NCI-H2196 treated with DMSO at 0.1 percent for 48 hours (cell line): ENCODE data around the gene TRIM63.

ENCODE experiments used
- DNase-seq: peaks from one replicate; lab custom pipeline; 2025; ENCODE audit not compliant: unreplicated experiment; lab: John Stamatoyannopoulos, UW

The TRIM63 gene

DNA sequence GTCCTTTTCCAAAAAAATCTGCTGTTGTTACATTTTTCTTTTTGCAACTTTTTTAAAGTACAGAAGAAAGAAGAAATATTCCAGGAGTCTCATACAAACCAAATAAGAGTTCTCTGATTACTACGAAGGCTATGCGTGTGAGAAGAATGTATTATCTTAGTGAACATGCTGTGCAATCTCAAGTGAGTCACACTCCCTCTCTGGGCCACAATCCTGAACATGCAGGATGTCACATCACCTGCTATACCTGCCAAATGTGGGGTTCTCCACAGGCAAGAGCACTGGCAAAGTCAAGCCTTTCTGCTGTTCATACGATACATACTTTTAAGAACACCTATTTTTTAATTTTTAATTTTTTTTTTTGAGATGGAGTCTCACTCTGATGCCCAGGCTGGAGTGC is 21.7 kb upstream of the TRIM63 start:
- DNase-seq: no peak

DNA sequence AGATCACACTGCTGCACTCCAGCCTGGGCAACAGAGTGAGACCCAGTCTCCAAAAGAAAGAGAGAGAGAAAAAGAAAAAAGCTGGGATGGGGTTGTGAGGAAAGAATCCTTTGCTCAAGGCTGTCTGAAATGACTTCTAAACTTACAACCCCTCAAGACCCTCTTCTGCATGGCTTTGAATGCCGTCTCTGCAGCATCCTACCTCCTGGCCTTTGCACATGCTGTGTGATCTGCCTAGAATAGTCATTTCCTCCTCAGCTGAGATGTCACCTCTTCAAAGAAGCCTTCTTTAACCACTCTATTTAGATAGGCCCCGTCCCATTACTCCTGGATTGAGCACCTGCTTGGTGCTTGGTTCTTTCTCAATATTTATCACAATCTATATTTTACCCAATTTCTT is 17.4 kb upstream of the TRIM63 start:
- no peak for DNase-seq

DNA sequence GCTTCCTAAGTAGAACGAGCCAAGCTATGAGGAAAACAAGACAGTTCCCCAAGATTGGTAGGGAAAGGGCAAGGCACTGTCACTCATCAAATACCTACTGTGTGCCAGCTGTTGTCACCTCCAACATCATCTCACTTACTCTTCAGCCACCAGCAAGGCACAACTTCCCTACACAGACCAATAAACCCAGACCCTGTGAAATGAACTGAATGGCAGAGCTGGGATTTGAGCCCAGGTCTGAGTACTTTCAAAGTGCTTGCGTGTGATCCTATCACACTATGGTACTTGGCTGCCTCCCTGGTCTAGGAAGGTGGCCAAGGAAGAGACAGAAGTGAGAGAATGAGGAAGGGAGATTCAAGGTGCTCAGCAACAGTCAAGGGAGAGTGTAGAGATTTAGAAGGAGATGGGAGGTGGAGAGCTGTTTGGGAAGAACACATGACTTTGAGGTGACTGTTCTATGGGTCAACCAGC is 16.7 kb upstream of the TRIM63 start:
- DNase-seq: no peak

DNA sequence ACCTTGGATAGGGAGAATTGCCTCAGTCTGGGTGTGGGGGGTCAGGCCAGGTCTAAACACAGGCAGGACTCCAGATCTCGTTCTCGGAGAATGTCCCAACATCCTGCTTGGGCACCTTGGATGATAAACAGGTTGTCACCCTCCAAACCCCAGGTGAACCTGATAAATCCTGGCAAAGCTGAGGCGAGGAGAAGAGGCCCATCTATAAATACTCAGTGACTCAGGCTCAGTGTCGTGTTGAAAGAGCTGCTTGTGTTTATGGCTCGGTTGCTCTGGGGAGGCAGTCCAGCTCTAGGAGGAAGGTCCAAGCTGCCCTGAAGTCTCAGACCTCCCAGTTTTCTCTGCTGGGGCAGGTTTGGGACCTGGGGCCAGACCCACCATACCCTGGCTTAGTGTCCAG is 15.8 kb upstream of the TRIM63 start:
- DNase-seq: no peak

DNA sequence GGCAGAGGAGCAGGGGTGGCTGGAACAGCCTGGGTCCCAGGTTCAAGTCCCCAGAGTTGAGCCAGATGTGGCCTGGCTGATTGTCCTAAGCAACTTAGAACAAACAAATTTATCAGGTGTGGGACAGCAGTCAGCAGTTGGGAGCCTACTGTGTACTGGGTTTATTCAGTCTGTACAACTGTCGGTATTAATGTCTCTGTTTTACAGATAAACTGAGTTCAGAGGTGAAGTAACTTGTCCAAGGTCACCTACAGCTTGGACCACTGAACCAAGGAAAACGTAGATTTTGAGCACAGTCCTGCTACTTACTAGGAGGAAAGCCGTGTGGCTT is 14.6 kb upstream of the TRIM63 start:
- DNase-seq: no peak

DNA sequence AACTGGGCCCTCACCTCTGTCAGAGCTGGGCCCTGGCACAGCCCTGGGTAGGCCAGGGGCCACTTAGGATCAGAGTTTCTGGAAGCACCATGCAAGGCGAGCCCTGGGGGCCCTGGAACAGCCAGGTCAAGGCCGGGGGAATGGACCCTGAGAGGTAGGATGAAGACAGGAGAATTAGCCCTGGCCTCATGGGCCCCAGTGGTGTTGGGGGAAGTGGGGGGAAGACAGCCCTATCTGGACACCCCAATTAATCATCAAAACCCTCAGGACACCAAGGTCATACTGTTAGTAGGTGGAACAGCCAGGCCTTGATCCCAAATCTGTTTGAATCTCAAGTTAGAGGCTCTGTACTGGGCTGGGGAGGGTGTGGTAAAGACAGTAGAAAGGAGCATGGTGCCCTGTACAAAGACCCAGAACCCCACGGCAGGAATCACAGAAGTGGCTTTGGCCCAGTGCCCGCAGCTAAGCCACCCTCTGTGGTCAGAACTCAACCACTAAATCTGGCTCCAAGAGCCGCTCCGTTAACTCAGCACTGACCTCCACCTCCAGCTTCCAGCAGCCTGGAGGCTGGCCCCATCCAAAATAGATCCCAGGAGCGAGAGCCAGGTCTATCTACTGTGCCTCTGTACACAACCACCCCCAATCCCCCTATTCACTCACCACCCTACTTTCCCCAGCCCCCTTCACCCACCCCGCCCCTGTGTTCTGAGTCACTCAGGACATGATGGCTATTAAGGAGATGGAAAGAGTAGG is 14.0 kb upstream of the TRIM63 start:
- no peak for DNase-seq

DNA sequence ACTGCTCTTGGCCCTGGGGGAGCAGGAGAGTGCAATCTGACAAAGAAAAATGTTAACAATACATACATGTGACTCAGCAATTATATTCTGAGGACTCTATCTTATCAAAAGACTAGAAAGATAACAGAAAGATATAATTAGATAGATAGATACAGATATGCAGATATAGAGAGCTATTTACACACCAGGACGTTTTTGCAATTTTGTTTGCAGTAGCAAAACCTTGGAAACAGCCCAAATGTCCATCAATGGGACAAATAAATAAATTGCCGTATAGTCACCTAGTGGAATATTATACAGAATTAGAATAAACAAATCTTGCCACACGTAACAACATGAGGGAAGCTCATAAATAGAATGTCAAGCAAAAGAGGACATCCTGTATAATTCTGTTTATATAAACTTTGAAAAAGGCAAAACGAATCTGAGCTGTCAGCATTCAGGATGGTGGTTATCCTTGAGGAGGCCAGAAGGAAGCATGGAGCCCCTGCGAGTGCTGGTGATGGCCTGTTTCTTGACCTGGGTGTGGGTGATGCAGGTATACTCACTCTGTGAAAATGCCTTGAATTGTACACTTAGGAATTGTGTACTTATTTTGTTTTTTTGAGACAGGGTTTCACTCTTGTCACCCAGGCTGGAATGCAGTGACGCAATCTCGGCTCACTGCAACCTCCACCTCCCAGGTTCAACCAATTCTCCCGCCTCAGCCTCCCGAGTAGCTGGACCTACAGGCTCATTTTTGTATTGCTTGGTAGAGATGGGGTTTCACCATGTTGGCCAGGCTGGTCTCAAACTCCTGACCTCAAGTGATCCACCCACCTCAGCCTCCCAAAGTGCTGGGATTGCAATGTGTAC is 12.8 kb upstream of the TRIM63 start:
- DNase-seq: no peak

DNA sequence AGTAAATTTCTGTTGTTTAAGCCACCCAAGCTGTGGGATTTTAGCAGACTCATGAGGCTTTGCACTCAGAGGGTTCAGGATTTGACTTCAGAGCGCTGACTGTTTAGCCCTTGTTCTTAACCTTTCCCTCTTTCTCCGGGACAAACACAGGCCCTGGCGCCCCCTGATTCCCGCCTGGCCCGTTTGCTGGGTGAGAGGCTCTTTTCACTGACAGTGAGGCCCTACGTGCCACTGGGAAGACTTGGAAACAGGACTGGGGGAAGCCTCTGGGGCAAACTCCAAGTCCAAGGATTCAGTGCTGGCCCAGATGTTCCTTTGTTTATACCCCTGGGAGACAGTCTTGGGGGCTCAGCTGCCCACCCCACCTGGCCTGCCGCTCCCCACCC is 11.7 kb upstream of the TRIM63 start:
- DNase-seq: no peak

DNA sequence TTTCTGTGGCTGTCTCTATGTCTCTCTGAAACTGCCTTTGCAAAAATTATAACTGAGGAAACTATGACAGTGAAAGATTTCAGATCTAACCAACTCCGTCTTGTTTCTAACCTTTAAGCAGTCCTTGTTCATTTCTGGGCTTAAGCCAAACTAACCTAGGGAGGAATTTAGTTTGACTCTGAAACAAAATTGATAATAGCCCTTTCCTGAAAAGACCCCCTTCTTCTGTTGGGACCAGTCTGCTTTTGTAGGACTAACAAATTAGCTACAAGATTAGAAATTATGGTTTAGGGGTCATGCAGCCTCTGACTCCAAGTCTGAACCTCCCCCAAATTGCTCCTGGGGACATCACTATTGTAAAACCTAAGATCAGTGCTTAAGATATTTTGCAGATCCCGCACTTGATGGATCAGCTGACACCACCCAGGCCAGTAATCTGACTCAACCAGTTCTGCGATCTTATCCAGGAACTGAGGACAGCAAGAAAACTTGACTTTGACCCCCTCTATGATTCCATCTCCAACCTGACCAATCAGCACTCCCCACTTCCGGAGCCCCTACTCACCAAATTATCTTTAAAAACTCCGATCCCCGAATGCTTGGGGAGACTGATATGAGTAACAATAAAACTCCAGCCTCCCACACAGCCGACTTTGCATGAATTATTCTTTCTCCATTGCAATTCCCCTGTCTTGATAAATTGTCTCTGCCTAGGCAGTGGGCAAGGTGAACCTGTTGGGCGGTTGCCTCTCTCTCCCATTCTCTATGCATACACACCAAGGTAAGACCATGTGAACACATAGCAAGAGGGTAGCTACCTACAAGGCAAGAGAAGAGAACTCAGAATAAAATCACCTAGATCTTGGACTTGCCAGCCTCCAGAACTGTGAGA is 11.1 kb upstream of the TRIM63 start:
- DNase-seq: no peak

DNA sequence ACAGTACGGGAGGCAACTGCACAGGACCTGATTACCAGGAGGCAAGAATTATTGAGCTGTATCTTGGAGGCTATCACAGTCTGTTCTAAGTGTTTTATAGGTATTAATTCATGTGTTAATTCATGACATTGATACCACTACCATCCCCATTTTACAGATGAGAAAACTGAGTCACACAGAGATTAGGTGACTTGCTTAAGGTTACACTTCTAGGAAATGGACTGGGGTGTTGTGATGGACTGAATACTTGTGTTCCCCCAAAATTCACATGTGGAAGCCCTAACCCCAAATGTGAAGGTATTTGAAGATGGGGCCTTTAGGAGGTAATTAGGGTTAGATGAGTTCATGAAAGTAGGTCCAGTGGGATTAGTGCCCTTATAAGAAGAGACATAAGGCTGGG is 10.1 kb upstream of the TRIM63 start:
- no peak for DNase-seq

DNA sequence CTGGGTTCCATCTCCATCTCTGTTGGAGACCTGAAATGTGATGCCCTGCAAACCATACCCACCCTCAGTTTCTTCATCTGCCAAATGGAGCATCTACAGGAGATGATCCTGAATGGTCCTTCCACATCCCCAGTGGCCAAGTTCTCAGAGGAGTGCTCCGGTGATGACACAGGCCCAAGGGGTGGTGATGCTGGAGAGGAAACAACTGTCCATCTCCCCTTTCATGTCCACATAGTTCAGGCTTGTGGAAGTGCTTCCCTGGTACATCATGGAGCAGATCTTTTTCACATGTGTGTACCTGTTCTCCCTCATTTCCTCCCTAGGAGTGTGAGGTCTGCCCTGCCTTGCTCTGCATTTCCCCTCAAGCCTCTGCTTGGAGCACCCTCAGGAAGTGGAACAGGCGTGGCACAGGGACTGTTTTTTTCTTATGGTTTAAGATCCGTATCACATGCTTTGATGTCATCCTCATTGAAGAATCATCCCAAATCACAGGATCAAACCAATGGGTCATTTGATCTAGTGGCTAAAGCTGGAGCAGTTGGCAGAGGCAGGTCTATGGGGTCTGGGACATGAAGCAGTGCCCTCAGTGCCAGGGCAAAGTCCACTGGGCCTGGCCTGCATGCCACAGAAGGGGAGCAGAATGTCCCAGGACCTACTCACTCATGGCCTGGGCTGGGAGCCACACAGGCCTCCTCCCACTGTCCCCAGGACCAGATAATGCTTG is 8.2 kb upstream of the TRIM63 start:
- DNase-seq: no peak

DNA sequence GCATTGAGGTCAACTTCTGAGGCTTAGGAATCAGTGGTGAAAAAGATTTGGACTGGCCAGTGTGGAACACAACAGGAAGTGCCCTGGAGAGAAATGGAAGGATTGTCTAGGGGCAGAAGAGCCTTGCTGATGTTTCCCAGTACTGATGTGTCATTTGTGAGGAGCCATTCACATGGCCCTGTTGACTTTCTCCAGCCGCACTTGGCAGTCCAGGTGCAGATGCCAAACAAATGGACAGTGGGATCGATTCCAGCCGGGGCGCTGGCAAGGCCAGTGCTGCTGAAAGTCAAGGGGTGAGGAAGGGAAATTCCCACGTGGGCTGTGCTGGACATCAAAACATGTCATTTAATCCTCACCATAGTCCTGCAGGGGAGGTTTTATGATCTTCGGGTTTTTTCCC is 4.9 kb upstream of the TRIM63 start:
- peak; percentile 52 for DNase-seq

DNA sequence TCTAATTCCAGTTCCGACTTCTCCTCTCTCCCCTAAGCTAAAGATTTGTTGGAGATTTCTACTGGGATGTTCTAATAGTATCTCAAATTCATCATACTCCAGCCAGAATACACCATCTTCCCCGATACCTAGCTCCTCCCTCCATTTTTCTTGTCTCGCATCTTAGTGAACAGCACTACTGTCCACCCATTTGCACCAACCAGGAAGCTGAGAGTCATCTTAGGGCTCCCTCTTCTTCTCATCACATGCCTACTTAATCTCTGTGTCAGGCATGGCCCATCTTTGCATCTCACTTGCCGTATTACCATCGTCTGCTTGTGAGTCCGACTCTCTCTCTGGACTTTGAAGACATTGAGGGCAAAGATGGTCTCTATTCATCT is 3.5 kb upstream of the TRIM63 start:
- DNase-seq: no peak

DNA sequence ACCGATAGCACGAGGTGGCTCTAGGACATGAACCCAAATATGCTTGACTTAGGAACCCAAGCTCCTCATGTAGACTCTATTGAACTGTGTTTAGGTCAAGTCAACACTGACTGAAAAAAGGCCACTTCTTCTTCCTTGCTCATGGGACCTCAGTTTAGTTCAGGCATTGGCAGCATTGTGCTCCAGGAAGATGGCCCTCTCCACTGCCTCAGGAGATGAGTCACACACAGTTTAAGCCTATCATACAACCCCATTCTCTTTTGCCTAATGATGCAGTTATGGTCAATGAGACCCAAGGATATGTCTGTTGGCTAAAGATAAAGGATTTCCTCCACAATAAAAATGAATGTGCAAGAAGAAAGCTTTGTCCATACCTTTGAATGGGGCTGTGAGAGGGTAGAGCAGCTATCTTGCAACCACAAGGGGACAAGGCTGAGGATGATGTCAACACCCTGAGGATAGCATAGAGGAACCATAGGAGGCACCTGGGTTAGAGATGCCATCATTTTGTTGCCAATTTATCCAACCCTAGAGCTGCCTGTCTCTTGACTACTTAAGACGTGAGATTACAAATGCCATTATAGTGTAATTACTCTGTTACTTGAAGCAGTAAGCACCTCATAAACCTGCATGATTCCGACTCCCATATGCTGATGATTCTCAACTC is 3.0 kb upstream of the TRIM63 start:
- DNase-seq: no peak

DNA sequence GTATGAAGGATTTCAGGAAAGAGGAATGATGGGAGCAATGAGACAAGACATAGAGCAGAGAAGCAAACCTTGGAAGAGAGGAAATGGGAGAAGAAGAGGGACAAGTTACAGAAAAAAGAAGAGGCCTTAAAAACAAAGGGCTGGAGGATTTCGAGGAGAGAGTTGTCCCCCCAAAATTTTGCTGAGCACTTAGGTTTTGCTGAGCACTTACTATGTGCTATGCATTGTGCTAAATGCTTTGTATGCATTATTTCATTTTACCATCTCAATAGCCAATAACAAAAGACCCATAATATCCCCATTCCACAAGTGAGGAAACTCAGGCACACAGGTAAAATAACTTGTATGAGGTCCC is 2.5 kb upstream of the TRIM63 start:
- DNase-seq: no peak

DNA sequence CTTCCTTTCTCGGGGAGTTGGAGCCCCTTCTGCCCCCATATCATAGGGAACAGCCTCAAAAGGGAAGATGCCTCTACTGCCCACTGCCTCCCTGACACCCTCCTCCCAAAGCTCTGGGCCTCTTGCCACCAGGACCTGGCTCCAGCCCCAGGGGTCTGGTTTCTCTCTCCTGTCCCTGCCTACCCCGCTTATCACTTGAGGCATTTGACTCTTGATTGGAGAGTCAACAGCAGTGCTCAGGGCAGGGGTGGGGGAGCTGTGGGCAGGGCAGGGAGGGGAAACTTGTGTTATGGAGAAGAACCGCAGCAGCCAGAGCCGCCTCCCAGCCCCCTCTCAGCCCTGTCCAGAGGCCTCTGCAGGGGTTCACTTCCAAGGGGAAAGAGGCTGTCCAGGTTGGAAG is 573 bp downstream of the TRIM63 start:
- DNase-seq: no peak

DNA sequence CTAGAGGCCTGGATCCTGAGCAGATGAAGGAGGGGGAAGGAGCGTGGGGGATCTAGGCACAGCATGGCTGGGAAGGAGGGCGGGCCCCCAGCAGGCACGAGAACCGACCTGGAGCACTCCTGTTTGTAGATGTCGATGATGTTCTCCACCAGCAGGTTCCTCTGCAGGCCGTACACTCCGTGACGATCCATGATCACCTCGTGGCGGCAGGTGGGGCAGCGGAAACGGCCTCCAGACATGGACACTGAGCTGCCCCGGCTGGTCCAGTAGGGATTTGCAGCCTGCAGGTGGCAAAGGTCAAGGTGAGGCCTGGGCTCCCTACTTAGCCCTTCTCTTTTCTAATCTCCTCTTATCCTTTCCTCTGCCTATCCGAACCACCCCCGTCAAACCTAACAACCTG is 1.3 kb downstream of the TRIM63 start:
- no peak for DNase-seq

DNA sequence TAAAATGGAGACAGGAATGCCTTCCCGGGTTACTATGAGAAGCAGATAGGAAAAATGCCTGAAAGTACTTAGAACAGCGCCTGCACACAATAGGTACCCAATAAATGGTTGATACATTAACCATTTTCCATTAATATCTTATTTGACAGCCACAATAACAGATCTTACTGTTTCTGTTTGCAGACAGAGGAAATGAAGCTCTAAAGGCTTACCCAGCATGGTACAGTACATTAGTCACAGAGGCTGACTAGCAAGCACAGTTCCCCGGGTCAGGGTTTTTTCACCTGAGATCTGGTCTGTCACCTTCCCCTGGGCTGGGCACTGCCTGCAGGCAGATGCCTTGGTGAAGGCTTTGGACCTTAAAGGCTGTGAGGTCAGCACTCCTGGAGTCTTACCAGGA is 2.9 kb downstream of the TRIM63 start:
- no peak for DNase-seq

DNA sequence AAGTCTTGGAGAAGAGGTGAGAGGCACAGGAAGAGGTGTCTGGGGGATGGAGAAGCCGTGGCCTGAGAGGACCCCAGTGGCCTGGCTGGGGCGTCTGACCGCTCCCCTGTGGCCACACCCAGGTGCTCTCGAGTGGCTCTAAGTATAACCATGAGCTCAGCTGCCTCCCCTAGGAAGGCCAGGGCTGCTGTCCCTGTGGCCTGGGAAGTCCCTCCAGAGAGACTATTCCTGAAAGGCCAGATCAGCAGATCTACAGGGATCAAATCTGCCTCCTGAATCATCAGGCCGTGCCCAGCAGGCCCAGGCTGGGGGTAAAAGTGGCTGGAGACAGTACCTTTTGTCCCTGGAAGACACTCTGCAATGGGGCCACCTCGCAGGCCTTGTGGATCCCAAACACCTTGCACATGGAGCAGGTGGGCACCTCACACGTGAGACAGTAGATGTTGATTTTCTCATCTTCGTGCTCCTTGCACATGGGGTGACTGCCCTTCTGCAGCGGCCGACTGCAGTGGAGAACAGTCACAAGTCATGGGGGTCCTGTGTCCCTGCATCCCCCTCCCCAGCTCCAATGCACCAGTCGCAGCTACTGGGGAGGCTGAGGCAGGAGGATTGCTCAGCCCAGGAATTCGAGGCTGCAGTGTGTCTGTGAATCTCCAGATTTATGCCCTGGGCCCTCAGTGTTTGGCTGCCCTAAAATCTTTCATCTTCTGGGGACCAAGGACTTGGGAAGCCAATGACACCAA is 6.4 kb downstream of the TRIM63 start:
- no peak for DNase-seq

DNA sequence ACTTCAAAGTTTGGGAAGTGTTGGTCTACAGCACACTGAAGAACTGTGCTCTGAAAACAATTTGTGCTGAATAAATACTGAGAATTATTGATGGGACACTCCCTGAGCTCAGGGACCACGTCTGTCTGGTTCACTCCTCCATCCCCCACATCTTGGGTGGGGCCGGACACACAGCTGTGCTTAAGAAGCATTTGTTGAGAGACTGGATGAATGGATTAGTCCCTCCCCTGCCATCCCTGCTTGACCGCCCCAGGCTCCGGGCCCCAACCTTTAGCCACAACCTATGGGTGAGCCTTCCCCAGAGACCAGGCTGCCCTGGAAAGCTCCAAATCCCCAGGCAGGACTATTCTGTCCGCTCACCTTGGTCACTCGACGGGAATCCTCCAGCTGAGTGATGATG is 7.5 kb downstream of the TRIM63 start:
- no peak for DNase-seq
